ENCODE results near the gene UGDH. TPM values are rescaled to one million over a fixed set of nuclear protein-coding genes. Genes with fewer than 3 reads are reported as not detected.

Gene UGDH
- total RNA-seq, 1 donor from 2014 or later = 11.5 TPM

DNA sequence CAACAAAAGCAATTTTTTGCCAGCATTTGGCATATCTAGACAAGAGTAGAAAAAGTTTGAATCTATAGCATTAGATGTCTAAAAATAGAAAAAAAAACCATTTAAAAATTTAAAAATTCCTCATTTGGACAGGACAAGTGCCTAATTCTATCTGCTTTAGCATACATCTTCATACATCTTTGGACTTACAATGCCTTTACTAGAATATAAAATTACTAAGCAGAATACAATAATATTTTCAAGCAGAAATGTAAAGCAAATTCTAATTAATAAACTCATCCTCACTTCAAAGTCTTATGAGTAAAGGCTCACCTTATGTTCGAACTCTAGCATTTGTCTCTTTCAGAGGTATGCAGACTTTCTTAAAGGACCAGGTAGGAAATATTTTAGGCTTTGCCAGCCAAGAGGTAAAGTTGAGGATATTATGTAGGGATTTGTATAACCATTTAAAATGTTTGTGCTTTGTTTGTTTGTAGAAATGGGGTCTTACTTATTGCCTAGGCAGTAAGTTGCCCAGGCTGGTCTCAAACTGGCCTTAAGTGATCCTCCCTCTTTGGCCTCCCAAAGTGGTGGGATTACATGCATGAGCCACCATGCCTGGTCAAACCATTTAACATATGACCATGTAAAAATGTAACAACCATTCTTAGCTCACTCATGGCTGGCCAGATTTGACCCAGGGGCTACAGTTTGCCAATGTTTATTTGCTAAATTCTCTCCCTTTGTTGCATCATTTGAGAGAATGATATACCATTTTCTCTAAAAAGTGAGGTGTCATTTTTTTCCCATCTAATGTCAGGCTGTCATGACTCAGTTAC, 29.1 kb downstream of the UGDH start:
- H3K9me3 ChIP-seq (replicated peaks) = no peaks in the 10 kb centered on the region
- H3K36me3 ChIP-seq = peaks cover 45% of the 10 kb centered on the region
- H3K27ac ChIP-seq (replicated peaks) = no peak overlapping the region
- H3K4me3 ChIP-seq = no peak overlapping the region
- H3K4me1 ChIP-seq = no peaks in the 10 kb centered on the region
- TF ChIP-seq, protein P1, sequence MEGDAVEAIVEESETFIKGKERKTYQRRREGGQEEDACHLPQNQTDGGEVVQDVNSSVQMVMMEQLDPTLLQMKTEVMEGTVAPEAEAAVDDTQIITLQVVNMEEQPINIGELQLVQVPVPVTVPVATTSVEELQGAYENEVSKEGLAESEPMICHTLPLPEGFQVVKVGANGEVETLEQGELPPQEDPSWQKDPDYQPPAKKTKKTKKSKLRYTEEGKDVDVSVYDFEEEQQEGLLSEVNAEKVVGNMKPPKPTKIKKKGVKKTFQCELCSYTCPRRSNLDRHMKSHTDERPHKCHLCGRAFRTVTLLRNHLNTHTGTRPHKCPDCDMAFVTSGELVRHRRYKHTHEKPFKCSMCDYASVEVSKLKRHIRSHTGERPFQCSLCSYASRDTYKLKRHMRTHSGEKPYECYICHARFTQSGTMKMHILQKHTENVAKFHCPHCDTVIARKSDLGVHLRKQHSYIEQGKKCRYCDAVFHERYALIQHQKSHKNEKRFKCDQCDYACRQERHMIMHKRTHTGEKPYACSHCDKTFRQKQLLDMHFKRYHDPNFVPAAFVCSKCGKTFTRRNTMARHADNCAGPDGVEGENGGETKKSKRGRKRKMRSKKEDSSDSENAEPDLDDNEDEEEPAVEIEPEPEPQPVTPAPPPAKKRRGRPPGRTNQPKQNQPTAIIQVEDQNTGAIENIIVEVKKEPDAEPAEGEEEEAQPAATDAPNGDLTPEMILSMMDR (IDR thresholded peaks at IDR 0.05; ENCODE audit: borderline replicate concordance) = no peak
- H3K27me3 ChIP-seq (ENCODE audit: low read depth) = no peaks in the 10 kb centered on the region
- no peak for DNase-seq
- intact Hi-C loops (cut with micrococcal nuclease) = no loop called here

DNA sequence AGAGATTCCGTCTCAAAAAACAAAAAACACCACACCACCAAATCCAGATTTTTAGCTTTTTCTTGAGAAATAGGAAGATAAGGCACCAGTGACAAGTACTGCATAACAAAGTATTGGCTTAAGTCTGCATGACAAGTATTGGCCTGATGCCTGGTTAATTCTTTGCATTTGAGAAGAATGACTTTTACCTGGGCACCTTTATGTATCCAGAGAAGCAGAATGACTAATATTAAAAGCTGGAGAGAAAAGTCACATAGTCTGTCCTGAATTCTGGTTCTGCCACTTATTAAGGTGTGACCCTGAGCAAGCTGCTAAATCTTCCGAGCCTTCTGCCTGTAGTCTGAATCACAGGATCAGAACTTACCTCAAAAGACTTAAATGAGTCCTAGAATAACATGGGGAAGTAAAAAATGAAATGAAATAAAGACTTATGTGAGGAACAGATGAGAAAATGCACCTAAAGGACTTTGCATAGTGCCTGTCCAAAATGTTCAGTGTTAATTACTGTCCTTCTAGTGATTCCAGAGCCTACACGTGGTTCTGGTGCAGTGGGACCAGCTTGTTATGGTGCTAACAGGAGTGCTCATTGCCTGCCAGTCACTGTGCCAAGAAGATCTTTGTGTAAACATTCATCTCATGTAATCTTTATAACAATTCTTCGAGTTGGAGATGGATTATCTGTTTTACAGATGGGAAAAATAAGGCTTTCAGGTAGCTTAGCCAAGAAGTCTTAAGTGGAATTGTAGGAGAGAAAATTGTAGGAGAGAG, 31.6 kb downstream of the UGDH start:
- DNase-seq = no peak
- Histone ChIP-seq H3K9me3 (replicated peaks) (no peaks in the 10 kb centered on the region), H3K27ac (replicated peaks) (no peak overlapping the region), H3K36me3 (peaks cover 27% of the 10 kb centered on the region), H3K4me1 (no peaks in the 10 kb centered on the region), H3K27me3 (ENCODE audit: low read depth) (no peaks in the 10 kb centered on the region), H3K4me3 (no peak overlapping the region)
- TF ChIP-seq, protein P1 (IDR thresholded peaks at IDR 0.05; ENCODE audit: borderline replicate concordance) = no peak
- intact Hi-C loops (cut with micrococcal nuclease) = no loop called here

DNA sequence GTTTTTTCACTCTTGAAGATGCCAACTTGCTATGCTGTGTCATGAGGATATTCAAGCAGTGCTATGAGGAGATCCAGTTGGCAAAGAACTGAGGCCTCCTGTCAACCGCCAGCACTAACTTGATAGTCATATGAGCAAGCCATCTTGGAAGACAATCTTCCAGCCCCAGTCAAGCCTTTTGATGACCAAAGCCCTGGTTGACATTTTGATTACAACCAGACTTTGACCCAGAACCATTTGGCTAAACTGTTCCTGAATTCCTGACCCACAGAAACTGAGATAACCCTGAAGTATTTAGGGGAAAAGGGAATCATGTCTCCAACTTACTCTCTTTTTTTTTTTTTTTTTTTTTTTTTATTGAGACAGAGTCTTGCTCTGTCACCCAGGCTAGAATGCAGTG, 32.9 kb downstream of the UGDH start:
- Histone ChIP-seq H3K36me3 (peaks cover 16% of the 10 kb centered on the region), H3K9me3 (replicated peaks) (no peaks in the 10 kb centered on the region), H3K4me3 (no peak overlapping the region), H3K27me3 (ENCODE audit: low read depth) (no peaks in the 10 kb centered on the region), H3K27ac (replicated peaks) (no peak overlapping the region), H3K4me1 (no peaks in the 10 kb centered on the region)
- intact Hi-C loops (cut with micrococcal nuclease) = no loop called here
- DNase-seq = no peak
- TF ChIP-seq, protein P1 (IDR thresholded peaks at IDR 0.05; ENCODE audit: borderline replicate concordance) = no peak

DNA sequence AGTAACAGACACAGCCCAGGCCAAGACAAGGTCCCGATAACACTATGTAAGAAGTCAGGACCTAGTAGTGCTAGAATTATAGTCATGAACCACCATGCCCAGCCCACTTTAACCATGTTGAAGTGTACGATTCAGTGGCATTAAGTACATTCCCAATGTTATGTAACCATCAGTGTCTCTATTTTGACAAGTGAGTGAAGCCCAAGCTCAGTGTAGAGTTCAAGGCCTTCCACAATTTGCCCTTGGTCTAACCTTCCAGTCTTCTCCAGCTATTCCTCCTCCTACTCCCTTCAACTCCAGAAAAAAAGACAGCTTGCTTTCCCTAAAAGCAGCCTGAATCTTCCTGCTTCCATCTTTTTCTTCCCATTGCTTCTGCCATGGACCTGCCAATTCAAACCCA, 36.9 kb downstream of the UGDH start:
- Histone ChIP-seq H3K4me3 (no peak overlapping the region), H3K27ac (replicated peaks) (no peak overlapping the region), H3K36me3 (no peaks in the 10 kb centered on the region), H3K9me3 (replicated peaks) (no peaks in the 10 kb centered on the region), H3K4me1 (no peaks in the 10 kb centered on the region), H3K27me3 (ENCODE audit: low read depth) (no peaks in the 10 kb centered on the region)
- intact Hi-C loops (cut with micrococcal nuclease) = no loop called here
- no peak for DNase-seq
- TF ChIP-seq, protein P1 (IDR thresholded peaks at IDR 0.05; ENCODE audit: borderline replicate concordance) = no peak

DNA sequence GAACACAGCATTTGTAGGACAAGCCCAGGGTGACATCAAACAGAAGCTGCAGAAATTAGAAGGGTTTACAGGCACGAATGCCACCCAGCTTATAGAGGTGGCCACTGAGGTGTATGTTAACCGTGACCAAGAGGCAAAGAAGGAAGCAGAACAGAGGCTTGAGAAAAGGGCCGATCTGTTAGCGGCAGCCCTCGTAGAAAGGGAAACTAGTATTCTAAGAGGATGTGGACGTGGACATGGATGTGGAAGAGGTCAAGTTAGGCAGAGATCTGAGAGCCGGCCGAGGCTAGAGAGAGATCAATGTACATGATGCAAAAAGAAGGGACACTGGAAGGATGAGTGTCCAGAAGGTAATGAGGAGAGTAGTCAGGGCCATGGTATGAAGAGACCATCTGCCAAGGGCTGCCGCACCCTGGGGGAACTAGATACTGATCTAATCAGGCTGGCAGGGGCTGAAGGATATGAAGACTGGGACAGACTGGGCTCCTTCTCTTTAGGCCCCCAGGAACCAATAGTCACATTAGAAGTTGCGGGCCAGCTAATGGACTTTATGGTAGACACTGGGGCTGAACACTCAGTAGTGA, 40.9 kb downstream of the UGDH start:
- no peak overlapping the region for H3K4me3 ChIP-seq
- no peaks in the 10 kb centered on the region for H3K9me3 ChIP-seq (replicated peaks)
- TF ChIP-seq, protein P1 (IDR thresholded peaks at IDR 0.05; ENCODE audit: borderline replicate concordance) = no peak
- H3K27ac ChIP-seq (replicated peaks) = no peak overlapping the region
- H3K4me1 ChIP-seq = no peaks in the 10 kb centered on the region
- no peaks in the 10 kb centered on the region for H3K27me3 ChIP-seq (ENCODE audit: low read depth)
- intact Hi-C loops (cut with micrococcal nuclease) = no loop called here
- no peak for DNase-seq
- H3K36me3 ChIP-seq = no peaks in the 10 kb centered on the region

All from left ventricle myocardium inferior (tissue), 1 donor.